Measurements from ENCODE around the gene MED8.

DNA sequence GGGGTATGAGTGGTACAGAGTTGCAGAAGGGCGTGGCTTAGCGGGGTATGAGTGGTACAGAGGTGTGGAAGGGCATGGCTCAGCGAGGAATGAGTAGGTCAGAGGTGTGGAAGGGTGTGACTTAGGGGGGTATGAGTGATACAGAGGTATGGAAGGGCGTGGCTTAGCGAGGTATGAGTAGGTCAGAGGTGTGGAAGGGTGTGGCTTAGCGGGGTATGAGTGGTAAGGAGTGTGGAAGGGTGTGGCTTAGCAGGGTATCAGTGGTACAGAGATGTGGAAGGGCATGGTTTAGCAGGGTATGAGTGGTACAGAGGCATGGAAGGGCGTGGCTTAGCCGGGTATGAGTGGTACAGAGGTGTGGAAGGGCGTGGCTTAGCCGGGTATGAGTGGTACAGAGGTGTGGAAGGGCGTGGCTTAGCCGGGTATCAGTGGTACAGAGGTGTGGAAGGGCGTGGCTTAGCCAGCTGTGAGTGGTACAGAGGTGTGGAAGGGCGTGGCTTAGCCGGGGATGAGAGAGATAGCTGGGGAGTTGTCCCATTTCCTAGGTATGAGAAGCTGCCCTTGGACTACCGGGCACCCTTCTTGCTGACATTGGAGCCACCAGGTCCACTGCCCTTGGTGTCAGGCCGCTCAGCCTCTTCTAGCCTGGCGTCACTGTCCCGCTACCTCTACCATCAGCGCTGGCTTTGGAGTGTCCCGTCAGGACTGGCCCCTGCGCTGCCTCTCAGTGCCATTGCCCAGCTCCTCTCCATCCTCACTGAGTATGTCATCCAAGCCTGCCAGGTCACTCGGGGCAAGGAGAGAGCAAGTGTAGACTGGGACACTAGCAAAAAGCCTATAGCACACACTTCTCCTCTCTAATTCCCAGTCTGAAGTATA lies 34.3 kb upstream of the MED8 start:
- no peak for TF ChIP-seq CTCF (IDR thresholded peaks at IDR 0.05)
- TF ChIP-seq POLR2A (IDR thresholded peaks at IDR 0.05): no peak

Measured in lower leg skin (tissue), 3 donors.